Mucosa of gallbladder (tissue), 1 donor: ENCODE measurements around the gene PPIE. TPM values are rescaled to one million over a fixed set of nuclear protein-coding genes. Genes with fewer than 3 reads are reported as not detected.

Source experiments
- DNase-seq: peaks from one replicate; pipeline ENCODE4 v3.0.0-alpha.2; 2020; ENCODE audit warnings: low spot score
- total RNA-seq: library from RNA; stranded (reverse); gene quantifications from one replicate; pipeline ENCODE4 v1.2.1, GENCODE V29; 2021
- donor health status: DM: no; HTN: no; CAD: no.

The PPIE gene
- total RNA-seq: 39.3 TPM

DNA sequence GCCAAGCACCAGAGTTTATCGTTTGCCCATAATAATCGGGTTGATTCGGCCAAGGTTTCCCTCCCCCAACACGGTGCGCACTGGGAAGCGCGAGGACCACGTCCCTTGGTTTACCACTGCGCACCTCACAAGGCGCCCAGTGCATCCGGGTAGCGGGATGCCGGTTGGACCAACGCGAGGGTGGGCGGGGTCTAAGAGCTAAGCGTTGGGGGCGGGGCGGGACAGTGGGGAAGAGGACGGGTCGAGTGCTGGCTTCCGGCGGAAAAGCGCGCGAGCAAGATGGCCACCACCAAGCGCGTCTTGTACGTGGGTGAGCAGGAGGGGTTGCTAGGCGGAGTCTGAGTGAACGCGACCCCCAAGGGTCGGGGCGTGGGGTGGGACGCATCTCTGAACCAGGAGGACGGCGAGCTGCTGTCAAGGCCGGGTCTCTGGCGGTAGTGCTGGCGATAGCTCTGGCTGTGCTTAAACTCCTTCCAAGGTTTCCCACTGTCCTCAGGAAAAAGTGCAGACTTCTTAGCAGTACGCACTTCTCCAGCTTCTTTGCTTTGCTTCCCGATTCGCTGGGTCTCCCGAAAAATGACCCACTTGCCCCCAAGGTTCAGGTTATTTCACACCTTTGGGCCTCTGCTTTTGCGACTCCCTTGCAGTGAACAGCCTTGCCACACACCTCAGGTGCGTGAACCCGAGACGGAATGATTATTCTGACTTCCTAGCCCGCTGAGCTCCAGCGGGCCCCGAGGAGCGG lies at the start of gene PPIE:
Gene PPIE (plus strand): TSS at position 261 of the 745 bp plus-strand sequence. CDS start 19 bp downstream, at position 280.
- peak; percentile 94 for DNase-seq

DNA sequence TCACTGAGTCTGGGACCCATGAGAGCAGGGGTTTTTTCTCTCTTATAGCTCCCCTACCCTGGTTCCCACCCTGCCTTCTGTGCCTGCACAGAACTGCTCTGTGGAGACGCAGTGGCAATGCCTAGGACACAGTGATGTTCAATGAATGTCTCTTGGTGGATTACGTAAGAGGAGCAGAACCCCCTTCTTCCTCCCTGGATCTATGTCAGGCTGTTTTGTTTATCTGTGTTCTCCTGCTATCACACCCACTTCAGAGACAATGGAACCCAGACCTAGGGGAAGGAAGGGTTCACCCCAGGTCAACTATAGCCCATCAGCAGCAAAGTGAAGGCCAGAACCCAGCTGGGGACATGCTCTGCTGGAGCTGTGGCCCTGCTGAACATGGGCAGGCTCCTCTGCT lies 49.5 kb upstream of the PPIE start:
- no peak for DNase-seq

DNA sequence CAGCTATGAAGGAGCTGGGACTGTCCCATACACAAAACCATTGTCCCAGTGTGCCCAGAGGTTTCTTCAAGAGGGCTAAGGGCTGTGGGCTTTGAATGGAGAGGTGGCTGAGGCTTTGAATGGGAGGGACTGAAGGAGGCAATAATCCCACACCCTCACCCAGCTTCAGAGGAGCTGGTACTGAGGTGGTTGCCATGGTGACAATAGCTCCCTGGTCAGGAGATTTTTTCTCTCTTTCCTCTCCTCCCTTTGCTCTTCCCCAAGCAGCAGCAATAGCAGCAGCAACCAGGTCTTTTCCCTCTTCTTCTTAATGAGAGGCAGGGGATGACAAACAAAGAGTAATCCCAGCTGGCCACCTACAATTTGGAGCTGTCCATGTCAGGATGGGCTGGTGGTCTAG lies 49.0 kb upstream of the PPIE start:
- DNase-seq: no peak

DNA sequence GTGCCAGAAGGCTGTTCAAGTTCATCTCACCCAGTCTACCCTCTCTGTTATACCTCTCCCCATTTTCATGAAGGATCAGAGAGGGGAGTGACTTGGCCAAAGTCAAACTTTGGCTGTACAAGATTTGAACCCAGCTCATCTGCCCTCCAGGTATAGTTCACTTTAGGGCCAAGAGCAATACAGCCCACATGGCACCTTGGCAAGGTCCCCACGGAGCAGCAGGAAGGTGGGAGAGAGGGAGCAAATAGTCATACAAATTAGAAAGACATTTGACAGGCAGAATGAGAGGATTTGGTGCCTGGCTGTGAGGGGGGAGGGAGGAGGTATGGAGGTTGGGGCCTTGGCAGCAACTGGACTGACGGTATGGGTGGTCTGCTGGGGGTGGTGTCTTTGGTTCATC lies 48.5 kb upstream of the PPIE start:
- no peak for DNase-seq

DNA sequence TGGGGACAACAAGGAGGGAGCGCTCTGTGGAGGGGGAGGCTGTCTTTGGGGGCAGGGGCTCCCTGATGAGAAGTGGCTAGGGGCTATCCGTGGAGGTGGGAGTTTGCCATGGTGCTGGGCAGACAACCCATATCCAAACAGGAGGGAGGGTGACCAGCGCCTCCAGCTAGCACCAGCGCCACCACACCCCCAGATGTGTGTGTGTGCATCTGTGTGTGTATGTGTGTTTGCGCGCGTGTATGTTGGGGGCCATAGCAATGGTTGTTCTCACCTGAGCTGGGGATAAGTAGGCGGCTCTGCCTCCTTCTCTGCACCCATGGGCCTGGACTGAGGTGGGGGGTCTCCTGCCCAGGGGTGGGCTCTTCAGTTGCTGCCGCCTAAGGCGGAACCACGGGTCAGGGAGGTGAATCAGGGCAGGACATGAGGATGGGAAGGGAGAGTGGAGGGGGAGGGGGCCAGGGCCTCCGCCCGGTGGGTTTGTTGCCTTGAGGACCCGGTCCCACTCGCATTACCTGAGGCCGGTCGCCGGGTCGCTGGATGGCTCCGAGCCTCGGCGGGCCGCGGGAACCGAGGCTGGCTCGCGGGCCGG lies 47.8 kb upstream of the PPIE start:
- DNase-seq: no peak

DNA sequence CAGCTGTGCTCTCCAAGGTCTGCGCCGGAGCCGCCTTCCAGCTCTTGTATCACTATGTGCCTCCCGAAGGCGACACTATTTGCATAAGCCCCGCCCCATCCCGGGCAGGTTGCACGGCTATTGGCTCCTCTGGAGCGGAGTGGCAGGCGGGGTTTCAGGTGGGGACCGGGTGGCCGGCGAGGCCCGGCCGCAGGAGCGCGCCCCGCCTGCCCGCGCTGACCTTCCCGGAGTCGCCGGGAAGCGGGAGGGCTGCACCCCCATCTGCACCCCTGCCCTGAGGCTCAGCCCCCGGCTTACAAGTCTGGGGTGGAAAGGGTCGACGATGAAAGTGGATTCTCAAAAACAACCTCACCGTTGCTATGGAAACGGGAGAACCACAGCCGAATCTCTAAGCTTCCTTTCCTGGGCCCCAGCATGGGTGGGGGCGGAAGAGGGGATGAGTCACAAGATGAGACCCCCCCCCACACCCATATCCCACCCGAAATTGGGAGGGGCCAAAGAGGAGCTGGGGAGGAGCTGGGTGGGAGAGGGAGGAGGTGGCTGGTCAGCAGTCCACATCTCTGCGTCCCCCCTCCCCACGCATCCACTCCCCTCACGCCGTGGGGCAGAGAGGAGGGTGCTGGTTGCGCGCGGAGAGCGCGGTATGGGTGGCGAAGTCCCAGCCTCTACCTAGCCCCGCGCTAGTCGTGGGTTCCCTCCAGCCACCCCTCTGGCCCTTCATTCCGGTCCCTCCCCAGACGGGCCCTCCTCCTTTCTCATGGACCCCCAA lies 47.1 kb upstream of the PPIE start, which contains the start of gene HPCAL4:
Gene HPCAL4 (minus strand): TSS at position 51 of the 769 bp plus-strand sequence. CDS start 6,830 bp downstream, outside the sequence.
- DNase-seq: peak; percentile 86

DNA sequence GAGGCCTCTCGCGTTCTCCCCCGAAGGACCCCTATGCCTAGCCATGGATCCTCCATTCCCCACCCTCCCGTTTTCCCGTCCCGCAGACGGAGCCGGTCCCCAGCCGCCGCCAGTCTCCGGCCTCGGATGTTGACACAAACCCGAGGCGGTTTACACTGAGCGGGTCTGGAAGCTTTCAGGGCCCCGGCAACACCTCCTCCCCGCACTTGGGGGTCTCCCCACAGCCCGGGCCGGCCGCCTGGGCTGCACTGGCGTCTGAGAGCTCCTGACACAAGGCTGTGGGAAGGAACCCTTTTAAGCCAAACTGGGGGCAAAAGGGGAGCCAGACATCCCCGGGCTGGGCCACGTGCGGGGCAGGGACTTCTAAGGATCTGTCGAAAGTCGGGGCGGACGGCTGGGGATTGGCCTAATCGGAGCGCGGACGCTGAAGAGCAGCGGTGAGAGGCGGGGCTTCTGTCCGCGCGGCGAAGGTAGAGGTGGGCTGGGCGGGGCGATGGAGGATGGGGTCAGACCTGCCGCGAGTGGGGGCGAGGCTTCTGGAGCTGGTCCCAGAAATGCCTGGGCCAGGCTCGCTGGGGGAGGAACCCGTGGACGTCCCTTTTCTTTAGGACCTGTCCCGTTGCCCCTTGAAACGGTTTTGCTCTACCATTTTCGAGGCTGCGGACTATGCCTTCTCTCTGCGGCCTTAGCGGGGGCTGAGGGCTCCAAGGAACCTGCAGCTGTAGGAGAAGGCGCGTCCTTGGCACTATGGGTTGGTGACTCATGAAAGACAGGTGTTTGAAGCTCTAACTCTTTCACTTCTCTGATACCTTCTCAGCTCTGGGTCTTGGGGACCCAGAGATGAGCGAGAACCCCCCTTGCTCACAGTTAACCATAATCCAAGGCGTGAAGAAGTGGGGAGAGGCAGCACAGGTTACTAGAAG lies 46.3 kb upstream of the PPIE start:
- no peak for DNase-seq

DNA sequence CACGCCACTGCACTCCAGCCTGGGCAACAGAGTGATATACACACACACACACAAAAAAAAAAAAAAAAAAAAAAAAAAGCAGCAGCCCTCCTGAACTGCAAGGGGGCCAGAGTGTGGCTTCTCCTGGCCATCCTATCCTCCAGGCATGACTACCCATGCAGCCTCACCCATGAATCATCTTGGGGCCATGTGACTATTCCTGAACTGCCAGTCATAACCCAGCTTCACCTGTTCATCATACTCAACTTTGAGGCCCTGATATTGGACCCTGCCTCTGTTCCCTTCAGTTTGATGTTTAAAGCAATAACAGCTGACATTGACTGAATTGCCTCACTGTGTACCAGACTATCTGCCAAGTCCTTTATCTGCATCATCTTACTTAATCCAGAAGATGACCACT lies 44.7 kb upstream of the PPIE start:
- DNase-seq: no peak

DNA sequence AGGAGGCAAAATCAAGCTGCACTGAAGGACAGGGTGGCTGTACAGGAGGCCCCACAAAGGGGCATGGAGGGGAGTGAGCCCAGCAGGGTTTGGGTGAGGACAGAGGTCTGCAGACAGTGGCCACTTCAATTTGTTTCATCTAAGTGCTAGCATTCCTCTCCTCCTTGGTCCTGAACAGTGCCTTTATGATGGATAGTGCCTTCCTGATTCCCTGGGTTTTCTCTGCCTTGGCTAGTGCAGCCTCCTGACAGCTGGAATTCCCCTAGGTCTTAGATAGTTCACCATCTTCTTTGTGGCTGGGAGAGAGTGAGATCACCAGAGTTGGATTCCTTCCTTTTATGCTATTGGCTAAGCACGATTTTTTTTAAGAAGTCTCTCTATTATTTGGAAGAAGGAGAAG lies 43.7 kb upstream of the PPIE start:
- no peak for DNase-seq

DNA sequence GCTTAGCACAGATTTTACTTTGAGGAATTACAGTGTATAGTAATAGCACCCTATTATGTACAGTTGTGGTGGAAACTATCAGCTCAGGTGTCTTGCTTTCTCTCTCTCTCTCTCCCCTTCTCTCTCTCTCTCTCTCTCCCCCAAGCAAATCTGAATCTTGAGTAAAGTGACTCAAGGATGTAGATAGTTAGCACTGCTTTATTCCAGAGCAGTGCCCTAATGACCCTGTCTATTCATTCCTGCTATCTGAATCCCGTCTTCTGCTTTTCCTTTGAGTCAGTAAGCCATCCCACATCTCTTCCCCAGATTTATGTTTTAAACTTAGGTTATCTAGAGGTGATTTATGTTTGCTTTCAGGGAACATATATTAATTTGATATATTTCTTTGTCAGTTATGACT lies 42.2 kb upstream of the PPIE start:
- DNase-seq: no peak

DNA sequence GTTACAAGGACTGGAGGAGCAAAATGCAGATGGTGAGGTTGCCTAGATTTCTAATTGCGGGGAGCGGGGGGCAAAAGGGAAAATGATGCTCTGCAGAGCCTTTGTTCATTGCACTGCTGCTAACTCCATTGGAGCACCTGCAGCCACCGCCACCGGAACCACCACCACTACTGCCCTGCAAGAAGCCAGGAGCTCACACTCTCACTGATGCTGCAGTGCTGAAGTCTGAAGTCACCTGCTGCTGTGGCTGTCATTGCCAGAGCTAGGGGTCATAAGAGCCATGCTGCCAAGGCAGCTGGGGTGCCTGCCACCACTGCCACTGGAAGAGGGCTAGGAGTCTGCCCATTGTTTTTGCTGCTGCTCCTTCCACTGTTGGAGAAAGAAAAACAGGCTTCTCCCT lies 40.1 kb upstream of the PPIE start:
- DNase-seq: no peak

DNA sequence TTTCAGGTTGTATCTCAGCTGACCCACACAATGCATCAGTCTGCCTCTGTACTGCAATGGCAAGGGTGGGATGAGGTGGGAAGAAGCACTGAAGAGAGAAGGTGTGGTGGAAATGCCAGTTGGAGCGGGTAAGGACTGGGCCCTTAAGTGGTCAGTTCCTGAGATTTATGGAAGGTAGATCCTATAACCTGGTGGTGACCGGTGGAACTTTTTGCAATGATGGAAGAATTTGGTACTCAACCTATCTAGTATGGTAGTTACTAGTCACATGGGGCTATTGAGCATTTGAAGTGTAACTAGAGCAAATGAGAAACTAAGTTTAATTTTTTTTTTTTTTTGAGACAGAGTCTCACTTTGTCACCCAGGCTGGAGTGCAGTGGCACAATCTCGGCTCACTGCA lies 39.3 kb upstream of the PPIE start:
- no peak for DNase-seq

DNA sequence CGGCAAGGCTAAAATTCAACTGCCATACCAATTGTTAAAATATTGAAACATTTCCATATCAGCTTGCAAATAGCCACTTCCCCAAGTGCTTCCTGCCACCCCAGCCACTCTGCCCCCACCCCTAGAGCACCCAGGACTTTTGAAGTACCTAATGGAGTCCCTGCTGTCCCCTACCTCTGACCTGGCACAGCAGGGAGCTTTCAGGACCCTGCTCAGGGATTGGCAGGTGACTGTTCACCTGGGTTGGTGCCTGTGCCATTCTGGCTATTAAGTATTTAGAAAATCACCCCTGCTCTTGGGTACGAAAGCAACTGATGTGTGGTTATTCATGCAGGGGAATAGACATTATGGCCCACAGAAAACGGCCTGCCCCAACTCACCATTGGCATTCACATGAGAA lies 38.3 kb upstream of the PPIE start:
- DNase-seq: no peak

DNA sequence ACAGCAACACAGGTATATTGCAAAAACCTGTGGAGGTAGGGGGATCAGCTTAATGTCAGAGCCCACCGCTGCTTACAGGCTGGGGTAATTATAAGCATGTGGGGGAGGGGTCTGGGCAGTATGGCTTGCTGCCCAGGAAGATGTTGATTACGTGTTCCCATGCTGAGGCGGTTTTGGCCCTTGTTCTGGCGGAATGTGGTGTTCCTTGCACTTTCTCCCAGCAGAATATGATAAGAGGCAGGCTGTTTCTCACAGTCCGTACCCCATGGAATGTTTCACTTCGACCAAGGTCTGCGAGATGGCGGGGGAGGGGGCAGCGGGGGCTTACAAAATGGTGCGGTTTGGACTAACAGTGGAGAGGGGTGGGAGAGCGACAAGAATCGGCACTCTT lies 37.6 kb upstream of the PPIE start:
- peak; percentile 30 for DNase-seq

DNA sequence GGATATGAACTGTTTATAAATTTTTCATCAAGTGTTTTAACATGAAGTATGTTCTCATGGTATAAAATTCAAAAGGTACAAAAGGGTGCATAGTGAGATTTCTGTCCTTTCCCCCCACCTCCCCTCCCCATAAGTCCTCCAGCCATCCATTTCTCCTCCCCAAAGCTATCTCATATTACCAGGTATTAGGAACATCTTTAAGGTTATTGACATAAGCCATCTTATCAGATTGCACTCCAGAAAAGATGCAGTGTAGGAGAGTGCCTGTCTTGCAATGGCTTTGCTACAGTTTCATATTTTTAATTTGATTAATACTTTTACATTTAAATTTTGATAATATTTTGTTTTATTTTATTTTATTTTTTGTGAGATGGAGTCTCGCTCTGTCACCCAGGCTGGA lies 33.9 kb upstream of the PPIE start:
- DNase-seq: no peak

DNA sequence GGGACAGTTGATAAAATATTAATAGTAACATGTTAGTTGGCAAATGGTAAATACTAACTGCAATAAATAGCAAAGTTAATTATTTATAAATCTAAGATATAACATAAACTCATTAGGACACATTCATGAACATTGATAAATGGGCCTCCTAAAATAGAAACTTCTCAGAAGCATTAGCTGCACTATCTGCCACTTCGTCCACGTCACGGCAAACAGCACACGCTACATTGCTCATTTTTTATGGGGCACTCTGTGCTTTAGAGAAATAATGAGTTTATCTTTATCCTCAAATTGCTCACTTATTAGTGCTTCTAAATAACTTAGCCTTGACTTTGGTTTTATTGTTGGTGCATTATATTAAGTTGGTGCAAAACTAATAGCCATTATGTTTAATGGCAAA lies 31.2 kb upstream of the PPIE start:
- DNase-seq: no peak

DNA sequence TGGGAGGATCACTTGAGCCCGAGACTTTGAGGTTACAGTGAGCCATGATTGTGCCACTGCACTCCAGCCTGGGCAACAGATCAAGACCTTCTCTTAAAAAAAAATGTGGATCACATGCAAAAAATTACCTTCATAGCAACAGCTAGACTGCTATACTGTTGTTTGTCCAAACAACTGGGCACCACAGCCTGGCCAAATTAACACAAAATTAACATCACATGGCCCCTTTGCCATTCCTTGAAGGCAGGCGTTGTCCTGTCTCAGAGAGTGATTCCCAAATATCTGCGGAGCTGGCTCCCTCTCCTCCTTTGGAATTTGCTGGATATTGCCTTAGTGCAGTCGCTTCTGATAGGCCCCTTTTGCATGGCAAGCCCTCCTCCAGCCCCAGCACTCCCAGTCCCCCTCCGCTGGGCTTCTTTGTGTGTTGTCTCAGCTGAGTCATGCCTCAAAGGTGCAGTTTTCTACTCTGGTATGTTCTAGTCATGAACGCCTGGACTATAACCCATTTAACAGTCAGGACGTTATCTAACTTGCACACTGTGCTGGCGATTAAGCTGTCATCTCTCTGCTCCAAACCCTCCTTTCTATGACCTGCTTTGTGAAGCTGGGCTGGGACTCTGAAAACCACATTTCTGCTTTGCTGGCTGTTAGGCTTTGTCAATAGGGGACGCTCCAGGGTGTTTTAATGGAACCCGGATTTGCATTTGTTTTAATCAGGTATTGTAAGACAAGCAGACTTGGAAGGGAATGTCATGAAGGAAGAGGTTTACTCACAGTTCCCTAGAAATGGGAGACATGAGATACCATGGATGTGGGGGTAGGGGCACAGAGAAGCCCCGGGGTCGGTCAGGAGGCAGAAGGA lies 27.3 kb upstream of the PPIE start:
- DNase-seq: no peak

DNA sequence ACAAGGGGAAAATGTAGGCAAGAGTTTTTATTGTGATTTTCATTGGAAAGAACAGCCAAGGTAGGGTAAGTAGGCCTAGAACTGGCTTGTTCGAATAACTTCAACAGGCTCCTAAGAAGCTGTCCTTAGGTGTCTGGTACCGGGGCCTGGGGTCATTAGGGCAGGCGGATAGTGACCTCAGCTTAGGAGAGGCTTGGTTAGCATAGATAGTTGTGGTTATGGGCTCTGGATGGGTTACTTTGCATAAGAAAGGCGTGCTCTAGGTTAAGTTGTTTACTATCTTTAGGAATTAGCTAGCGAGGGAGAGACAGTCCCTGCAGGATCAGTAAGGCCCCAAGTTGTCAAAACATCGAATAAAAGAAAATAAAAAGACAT lies 26.7 kb upstream of the PPIE start:
- DNase-seq: no peak

DNA sequence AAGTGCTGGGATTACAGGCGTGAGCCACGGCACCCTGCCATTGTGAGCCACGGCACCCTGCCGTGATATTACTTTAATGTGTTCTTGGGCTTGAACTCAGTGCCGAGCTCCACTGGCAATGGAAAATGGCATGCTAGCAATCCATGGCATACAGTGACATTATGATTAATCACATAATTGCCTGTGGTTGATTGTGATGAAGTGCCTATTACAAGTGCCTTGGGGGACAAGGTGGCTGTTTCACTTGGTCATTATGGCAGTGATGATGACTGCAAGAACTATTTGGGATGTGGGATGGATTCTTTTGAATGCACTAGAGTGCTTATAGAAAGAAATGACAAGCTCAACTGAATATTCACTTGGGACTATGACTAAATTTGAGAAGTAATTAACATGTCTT lies 25.1 kb upstream of the PPIE start:
- DNase-seq: no peak

DNA sequence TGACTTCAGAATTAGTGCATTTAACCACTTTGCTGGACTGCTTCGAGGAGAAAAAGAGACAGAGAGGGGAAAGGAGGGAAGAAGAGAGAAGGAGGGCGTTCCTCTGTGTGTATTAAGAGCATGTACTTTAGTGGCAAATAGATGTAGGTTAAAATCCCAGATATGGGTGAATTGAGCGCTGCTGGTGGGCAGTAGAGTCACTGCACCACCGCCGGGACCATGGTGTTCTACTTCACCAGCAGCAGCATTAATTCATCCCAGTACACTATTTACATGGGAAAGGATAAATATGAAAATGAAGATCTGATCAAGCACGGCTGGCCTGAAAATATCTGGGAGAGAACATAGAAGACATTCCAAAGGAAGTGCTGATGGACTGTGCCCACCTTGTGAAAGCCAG lies 20.9 kb upstream of the PPIE start:
- no peak for DNase-seq
